HG02973 (cell line): Measurements from ENCODE around the gene LBHD2.
"Not testable (repeated sequence)": the region's sequence is repeated elsewhere in the genome, so short reads cannot be mapped to it uniquely, and the experiment has no call there.

Experiments used
- ATAC-seq: cut with Tn5 transposase; IDR thresholded peaks from one replicate; pipeline ENCODE4 v1.9.1; 2021; ENCODE audit warnings: moderate library complexity; ENCODE audit not compliant: unreplicated experiment

The LBHD2 gene

DNA sequence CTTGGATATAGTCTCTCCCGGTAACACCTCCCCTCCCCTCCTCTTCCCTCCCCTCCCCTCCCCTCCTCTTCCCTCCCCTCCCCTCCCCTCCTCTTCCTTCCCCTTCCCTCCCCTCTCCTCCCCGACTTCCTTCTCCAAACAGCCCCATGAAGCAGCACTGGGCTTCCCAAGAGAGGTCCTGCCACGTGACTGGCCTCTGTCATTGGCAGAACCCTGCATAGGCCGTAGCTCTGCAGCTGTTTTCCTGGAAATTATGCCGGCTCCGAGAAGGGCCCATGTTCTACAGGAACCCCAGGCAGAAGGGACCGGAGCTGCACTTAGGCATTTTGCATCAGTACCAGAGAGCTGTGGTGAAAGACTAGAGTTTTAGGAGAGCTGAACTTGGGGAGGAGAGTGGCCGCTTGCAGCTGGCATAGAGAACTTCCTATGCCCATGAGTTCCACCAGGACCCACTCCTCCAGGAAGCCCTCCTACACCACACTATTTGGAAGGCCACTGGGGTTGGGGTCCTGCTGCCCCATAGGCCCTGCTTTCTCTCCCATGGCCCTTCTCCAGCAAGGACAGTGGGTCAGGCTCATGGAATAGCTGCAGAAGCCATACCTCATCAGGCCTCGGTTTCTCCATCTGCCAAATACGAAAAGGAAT, 34.1 kb downstream of the LBHD2 start:
- ATAC-seq: no peak

GRCh38 chr14:103118663-103119404, 34.8 kb downstream of the LBHD2 start:
- ATAC-seq: no peak

- ATAC-seq: not testable (repeated sequence)
Measured at GRCh38 chr14:103119527-103119926, 35.5 kb downstream of the LBHD2 start.

DNA sequence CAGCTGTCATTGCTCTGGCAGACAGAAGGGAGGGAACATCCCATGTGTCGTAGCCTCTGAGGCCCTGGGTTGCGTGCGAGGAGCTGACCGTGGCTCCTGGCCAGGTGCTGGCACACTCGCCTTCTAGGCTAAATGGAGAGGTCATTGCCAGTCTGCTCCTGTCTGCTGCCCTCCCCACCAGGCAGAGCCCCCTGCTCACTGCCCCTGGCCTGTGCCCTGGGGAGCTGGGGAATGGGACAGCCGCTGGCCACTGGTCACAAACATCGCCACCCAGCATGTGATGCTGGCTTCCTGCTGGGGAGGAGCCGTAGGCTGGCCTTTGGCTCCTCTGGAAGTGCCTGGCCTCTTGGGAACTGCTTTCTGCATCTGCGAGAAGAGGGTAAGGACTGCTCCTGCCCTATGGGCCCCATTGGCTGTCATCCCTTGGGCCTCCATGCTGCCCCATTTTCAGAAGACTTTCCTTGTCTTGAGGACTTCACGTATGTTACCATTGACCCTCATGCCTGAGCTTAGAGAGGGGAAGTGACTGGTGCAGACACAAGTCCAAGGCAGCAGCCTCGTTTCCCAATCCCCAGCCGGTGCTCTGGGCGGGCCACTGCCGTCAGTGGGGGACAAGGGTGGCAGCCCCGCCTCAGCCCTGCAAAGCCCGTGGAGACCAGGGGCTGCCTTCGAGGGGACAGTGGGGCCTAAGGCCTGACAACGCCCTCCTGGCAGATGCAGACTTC, 37.3 kb downstream of the LBHD2 start:
- no peak for ATAC-seq

- ATAC-seq: no peak
Measured at GRCh38 chr14:103121846-103122584, 38.0 kb downstream of the LBHD2 start.

- ATAC-seq: no peak
Measured at GRCh38 chr14:103122585-103122946, 38.6 kb downstream of the LBHD2 start.

- no peak for ATAC-seq
Measured at GRCh38 chr14:103122947-103123633, 39.1 kb downstream of the LBHD2 start, which contains the start of gene TNFAIP2. TNFAIP2 (plus strand) TSS chr14:103123461; CDS start chr14:103126458, 2,997 bp downstream.

DNA sequence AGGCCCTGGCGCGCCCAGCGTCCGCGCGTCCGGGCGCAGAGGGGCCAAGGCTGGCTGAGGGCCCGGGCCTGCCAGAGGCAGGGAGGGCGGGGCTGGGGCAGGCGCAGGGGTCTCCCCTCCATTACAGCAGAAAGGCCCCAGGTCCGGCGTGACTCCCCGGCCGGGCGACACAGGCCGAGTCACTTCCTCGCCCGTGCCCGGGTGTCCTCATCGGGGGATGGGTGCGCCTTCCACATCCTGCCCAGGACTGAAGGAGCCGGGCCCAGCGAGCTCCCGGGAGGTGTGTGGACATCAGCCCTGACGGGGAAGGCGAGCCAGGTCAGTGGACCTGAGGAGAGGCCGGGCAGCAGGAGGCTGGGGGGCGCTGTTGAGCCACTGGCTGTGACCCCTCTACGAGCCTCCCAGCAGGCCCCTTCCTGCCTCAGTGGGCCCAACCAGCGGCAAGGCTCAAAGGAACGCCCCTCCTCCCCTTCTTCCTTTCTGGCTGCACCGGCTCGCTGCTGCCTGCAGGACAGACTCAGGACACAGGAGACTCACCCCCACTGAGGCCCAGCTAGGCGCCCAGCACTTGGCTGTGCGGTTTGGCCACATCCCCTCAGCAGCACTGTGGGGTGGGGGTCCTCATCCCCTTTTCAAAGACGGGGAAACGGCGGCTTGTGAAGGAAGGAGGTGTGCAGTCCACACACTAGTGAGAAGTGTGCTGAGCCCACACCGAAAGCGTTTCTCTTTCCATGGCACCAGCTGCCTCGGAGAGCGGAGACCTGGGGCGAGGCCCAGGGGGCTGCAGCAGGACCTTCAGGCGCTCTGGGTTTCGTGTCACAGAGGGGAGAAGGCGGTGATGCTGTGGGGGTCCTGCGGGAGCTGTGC, 39.9 kb downstream of the LBHD2 start:
- ATAC-seq: no peak

GRCh38 chr14:103124501-103125001, 40.5 kb downstream of the LBHD2 start:
- ATAC-seq: no peak

DNA sequence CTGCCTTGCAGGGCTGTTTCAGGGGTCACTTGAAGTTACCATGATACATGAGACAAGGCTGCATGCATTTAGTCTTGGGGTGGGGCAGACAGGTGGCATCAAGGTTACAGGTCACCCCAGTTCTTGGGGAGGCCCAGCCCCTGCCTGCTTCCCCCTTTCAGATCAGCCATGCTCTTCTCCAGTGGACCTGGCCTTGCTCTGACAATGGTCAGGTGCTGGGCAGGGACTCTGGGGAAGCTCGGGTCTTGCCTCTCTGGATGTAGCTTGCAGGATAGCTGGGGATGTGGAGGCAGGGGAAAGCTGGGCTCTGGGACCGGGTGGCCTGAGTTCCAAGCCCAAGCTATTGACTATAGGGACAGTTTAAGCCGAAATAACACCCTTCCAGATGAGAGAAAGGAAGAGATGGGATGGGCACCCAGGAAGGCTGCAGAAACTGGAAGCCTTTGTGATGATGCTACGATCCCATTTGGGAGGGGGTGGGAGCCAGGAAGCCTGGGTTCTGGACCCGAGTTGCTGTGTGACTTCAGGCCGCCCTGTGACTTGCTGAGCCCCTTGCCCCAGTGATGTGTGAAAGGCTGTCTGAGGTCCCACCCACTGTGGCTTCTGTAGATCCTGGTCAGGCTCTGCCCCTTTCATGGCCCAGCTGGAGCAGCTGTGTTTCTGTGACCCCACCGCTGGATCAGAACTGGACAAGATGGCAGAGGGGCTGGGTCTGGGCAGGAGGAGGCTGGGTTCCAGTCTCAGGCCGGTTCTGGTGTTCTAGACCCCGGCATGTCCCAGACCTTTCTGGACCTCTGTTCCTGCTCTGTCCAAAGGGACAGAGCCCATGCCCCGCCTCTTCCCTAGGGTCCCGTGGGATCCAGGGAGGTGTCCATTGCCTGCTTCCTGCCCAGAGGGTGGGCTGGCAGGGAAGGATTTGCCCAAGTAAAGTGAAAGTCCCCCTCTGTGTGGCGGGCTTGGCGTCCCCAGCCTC, 41.4 kb downstream of the LBHD2 start:
- no peak for ATAC-seq

DNA sequence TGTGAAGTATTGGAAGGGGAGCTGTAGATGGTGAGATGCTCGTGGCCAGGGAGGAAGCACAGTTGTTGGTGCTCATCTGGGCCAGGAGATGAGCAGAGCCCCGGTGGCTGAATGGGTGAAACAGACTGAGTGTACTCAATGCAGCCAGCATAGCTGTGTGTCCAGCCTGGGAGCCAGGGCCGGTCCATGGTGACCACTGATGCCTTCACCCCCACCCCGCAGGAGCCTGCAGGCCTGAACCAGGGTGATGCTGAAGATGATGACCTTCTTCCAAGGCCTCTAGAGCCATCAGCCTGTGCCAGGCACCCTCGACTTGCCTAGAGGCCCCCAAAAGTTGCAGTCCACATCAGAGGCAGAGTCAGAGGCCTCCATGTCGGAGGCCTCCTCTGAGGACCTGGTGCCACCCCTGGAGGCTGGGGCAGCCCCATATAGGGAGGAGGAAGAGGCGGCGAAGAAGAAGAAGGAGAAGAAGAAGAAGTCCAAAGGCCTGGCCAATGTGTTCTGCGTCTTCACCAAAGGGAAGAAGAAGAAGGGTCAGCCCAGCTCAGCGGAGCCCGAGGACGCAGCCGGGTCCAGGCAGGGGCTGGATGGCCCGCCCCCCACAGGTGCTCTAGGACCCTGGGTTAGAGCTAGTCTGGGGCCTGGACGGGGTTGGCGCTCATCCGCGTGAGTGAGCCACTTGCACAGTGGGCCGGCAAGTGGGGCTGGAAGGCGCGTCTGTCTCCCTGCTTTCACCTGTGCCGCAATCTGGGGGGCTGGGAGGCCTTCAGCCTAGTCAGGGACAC, 42.3 kb downstream of the LBHD2 start:
- no peak for ATAC-seq

DNA sequence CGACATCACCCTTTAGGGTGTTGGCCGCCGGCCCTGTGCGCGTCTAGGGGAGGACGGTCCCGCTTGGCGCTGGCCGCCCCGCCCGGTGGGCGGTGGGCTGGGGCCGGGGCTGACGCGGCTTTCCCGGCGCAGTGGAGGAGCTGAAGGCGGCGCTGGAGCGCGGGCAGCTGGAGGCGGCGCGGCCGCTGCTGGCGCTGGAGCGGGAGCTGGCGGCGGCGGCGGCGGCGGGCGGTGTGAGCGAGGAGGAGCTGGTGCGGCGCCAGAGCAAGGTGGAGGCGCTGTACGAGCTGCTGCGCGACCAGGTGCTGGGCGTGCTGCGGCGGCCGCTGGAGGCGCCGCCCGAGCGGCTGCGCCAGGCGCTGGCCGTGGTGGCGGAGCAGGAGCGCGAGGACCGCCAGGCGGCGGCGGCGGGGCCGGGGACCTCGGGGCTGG, 42.9 kb downstream of the LBHD2 start:
- ATAC-seq: no peak

DNA sequence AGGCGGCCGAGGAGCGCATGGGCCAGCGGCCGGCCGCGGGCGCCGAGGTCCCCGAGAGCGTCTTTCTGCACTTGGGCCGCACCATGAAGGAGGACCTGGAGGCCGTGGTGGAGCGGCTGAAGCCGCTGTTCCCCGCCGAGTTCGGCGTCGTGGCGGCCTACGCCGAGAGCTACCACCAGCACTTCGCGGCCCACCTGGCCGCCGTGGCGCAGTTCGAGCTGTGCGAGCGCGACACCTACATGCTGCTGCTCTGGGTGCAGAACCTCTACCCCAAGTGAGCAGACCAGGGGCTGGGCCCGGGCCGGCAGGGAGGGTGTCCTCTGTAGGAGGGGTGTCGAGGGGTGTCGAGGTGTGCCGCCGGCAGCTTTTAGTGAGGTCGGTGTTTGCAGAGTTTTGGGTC, 43.3 kb downstream of the LBHD2 start:
- no peak for ATAC-seq

DNA sequence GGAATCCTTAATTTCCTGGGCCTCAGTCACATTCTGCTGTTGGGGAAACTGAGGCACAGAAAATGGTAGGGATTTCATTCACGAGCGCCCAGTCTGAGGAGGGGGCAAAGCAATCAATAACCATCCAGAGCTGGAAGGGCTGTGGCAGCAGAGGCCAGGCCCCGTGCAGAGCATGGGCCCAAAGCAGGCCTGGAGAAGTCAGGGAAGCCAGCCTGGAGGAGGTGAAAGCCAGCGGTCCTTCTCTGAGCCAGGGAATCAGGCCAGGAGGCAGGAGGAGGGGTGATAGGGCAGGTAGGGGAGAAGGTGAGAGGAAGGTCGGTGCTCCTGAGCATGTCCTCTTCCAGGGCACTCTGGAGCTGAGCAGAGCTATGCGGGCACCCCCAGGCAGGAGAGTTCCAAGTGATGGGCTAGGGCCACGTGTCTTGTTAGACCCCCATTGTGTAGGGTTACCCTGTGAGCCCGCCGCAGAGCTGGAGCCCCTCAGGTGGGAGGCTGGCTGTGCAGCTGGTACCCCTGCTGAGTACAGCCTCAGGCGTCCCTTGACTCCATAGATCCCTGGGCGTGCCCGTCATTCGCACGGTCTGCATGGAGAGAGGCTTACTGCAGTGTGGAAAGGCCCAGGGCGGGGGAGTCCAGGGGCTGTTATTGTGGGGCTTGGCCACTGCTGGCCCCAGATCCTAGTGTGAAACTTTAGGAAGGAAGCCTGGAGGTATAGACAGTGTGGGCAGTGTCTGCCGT, 44.0 kb downstream of the LBHD2 start:
- no peak for ATAC-seq

- no peak for ATAC-seq
Measured at GRCh38 chr14:103128631-103129300, 44.8 kb downstream of the LBHD2 start.

DNA sequence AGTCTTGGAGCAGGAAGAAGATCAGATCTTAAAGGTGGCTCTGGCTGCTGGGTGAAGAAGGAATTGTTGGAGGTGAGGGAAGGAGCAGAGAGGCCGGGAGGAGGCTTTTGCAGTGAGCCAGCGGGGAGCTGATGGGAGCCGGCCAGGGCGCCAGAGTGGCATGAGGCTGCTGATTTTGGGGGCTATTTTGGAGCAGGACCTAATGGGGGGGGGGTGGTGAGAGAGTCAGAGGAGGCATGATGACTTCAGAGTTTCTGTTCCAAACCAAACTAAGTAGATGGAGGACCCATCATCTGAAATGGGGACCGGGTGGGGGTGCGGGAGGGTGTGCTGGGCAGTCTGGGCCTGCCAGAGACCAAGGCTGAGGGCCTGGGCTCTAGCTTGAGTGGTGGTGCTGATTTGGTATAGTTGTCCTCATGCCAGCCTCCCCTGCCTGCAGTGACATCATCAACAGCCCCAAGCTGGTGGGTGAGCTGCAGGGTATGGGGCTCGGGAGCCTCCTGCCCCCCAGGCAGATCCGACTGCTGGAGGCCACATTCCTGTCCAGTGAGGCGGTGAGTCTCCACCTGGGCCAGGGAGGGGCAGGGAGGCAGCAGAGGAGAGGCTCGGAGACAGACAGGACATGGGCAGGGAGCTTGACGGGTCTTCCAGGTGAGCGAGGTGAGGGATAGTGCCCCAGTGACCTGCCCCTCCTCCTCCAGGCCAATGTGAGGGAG, 45.4 kb downstream of the LBHD2 start:
- no peak for ATAC-seq
